ENCODE results near the gene SPTBN4.

GRCh38 chr19:40580619-40581018, 113.8 kb downstream of the SPTBN4 start:
- TF ChIP-seq, protein P1, sequence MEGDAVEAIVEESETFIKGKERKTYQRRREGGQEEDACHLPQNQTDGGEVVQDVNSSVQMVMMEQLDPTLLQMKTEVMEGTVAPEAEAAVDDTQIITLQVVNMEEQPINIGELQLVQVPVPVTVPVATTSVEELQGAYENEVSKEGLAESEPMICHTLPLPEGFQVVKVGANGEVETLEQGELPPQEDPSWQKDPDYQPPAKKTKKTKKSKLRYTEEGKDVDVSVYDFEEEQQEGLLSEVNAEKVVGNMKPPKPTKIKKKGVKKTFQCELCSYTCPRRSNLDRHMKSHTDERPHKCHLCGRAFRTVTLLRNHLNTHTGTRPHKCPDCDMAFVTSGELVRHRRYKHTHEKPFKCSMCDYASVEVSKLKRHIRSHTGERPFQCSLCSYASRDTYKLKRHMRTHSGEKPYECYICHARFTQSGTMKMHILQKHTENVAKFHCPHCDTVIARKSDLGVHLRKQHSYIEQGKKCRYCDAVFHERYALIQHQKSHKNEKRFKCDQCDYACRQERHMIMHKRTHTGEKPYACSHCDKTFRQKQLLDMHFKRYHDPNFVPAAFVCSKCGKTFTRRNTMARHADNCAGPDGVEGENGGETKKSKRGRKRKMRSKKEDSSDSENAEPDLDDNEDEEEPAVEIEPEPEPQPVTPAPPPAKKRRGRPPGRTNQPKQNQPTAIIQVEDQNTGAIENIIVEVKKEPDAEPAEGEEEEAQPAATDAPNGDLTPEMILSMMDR (conservative IDR thresholded peaks at IDR 0.05 in 1 of 2, IDR thresholded peaks at IDR 0.05 in 1 of 2; ENCODE audit: low read depth in 1 of 2, low read length in 2 of 2): no peak
- no peak for TF ChIP-seq EZH2 (IDR thresholded peaks at IDR 0.05; ENCODE audit: low read length, missing control alignments)

Data from fibroblast of lung (primary cell).